ENCODE measurements around the gene HSPA1A.
"Not testable (repeated sequence)": the region's sequence is repeated elsewhere in the genome, so short reads cannot be mapped to it uniquely, and the experiment has no call there.

Gene HSPA1A

GRCh38 chr6:31839779-31840126 lies 24.4 kb downstream of the HSPA1A start:
- ATAC-seq: not testable (repeated sequence)

GRCh38 chr6:31842053-31842452 lies 26.7 kb downstream of the HSPA1A start:
- no peak; the same call in 2 of the 3 replicates for ATAC-seq
- TF ChIP-seq POU6F1 (CRISPR knock-in tag; IDR thresholded peaks at IDR 0.05; ENCODE audit: borderline replicate concordance, low read depth) (no peak), ESRRG (CRISPR knock-in tag; IDR thresholded peaks at IDR 0.05) (no peak), ZNF8 (CRISPR knock-in tag; IDR thresholded peaks at IDR 0.05) (no peak), CSDC2 (CRISPR knock-in tag; IDR thresholded peaks at IDR 0.05) (no peak), GLIS3 (CRISPR knock-in tag; IDR thresholded peaks at IDR 0.05) (no peak), ISL1 (CRISPR knock-in tag; IDR thresholded peaks at IDR 0.05) (no peak), ZFP3 (CRISPR knock-in tag; IDR thresholded peaks at IDR 0.05) (no peak), TOX (CRISPR knock-in tag; IDR thresholded peaks at IDR 0.05; ENCODE audit: borderline replicate concordance) (no peak)

- no peak for ATAC-seq
- no peak for TF ChIP-seq TSHZ2 (CRISPR knock-in tag; IDR thresholded peaks at IDR 0.05)
- no peak for TF ChIP-seq ARNTL (CRISPR knock-in tag; IDR thresholded peaks at IDR 0.05; ENCODE audit: borderline replicate concordance, low read depth)
- no peak for TF ChIP-seq TOX (CRISPR knock-in tag; IDR thresholded peaks at IDR 0.05; ENCODE audit: borderline replicate concordance)
- no peak for TF ChIP-seq ISL1 (CRISPR knock-in tag; IDR thresholded peaks at IDR 0.05)
- TF ChIP-seq RARB (CRISPR knock-in tag; IDR thresholded peaks at IDR 0.05): no peak
- no peak for TF ChIP-seq ZNF8 (CRISPR knock-in tag; IDR thresholded peaks at IDR 0.05)
- TF ChIP-seq TCF4 (CRISPR knock-in tag; IDR thresholded peaks at IDR 0.05; ENCODE audit: borderline replicate concordance): no peak
- TF ChIP-seq ZNF70 (CRISPR knock-in tag; IDR thresholded peaks at IDR 0.05): no peak
- no peak for TF ChIP-seq ZFP3 (CRISPR knock-in tag; IDR thresholded peaks at IDR 0.05)
- no peak for TF ChIP-seq ZNF565 (CRISPR knock-in tag; conservative IDR thresholded peaks at IDR 0.05; ENCODE audit: low read depth)
- no peak for TF ChIP-seq SNAI2 (CRISPR knock-in tag; IDR thresholded peaks at IDR 0.05)
- no peak for TF ChIP-seq PPARA (CRISPR knock-in tag; IDR thresholded peaks at IDR 0.05; ENCODE audit: borderline replicate concordance)
- no peak for TF ChIP-seq BACH2 (CRISPR knock-in tag; IDR thresholded peaks at IDR 0.05; ENCODE audit: borderline replicate concordance)
- no peak for TF ChIP-seq OSR1 (CRISPR knock-in tag; IDR thresholded peaks at IDR 0.05)
- TF ChIP-seq CREB5 (CRISPR knock-in tag; IDR thresholded peaks at IDR 0.05; ENCODE audit: low read depth): no peak
- no peak for TF ChIP-seq GLIS3 (CRISPR knock-in tag; IDR thresholded peaks at IDR 0.05)
- no peak for TF ChIP-seq CSDC2 (CRISPR knock-in tag; IDR thresholded peaks at IDR 0.05)
Measured at GRCh38 chr6:31844507-31844906, 29.2 kb downstream of the HSPA1A start.

GRCh38 chr6:31847276-31847978 lies 32.1 kb downstream of the HSPA1A start:
- TF ChIP-seq ZFP30 (CRISPR knock-in tag; IDR thresholded peaks at IDR 0.05) (no peak), OSR1 (CRISPR knock-in tag; IDR thresholded peaks at IDR 0.05) (no peak), BACH2 (CRISPR knock-in tag; IDR thresholded peaks at IDR 0.05; ENCODE audit: borderline replicate concordance) (no peak), ZFP3 (CRISPR knock-in tag; IDR thresholded peaks at IDR 0.05) (no peak)
- no peak for ATAC-seq

GRCh38 chr6:31850765-31851484 lies 35.6 kb downstream of the HSPA1A start:
- no peak for ATAC-seq
- TF ChIP-seq PPARA (CRISPR knock-in tag; IDR thresholded peaks at IDR 0.05; ENCODE audit: borderline replicate concordance) (no peak), GLIS3 (CRISPR knock-in tag; IDR thresholded peaks at IDR 0.05) (no peak), BACH2 (CRISPR knock-in tag; IDR thresholded peaks at IDR 0.05; ENCODE audit: borderline replicate concordance) (no peak), TSHZ2 (CRISPR knock-in tag; IDR thresholded peaks at IDR 0.05) (no peak), CSRNP3 (CRISPR knock-in tag; IDR thresholded peaks at IDR 0.05) (no peak)
